GM18526 (cell line): ENCODE data around the gene SLC29A1.

Experiments
- POLR2A ChIP-seq: IDR thresholded peaks from 3 replicates; pipeline ENCODE4 v1.6.1; 2011; ENCODE audit not compliant: insufficient read length; ENCODE audit errors: extremely low read depth

Gene SLC29A1

DNA sequence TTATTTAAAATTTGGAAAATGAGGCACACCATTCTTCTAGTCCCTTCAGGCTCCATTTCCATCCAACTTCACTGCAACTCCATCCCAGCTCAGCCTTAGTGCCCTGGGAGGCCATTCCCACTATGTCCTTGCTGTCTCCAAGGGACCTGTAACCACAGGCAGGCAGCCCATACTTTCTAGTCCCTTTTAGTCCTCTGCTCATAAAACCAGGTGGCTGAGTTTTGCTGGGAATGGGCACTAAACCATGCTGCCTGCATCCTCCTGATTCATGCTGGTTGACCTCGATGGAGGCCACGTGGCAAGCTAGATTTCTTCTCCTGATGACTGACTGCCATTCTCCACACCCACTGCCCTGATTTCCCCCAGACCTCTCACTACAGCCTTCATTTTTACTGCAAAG is 34.1 kb upstream of the SLC29A1 start:
- no peak for TF ChIP-seq POLR2A

- TF ChIP-seq POLR2A = no peak
Observed at GRCh38 chr6:44190715-44191114, 32.7 kb upstream of the SLC29A1 start.

GRCh38 chr6:44192428-44193041 is 30.9 kb upstream of the SLC29A1 start:
- TF ChIP-seq POLR2A = no peak

DNA sequence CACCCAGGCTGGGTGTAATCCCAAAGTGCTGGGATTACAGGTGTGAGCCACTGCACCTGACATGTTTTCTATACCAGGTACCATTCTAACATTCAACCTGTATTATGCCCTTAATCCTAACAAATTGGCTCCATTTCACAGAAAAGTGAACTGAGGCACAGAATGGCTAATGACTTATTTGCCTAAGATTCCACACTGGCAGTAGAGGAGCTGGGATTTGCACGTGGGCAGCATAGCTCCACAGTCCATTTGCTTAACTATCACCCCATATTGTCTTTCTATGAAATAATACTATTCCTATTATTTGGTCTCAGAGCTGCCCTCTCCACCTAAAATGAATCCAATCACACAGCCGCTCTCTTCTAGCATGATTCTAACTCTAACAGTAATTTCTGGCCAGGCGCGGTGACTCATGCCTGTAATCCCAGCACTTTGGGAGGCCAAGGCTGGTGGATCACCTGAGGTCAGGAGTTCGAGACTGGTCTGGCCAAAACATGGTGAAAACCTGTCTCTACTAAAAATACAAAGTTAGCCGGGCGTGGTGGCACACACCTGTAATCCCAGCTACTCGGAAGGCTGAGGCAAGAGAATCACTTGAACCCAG is 30.0 kb upstream of the SLC29A1 start:
- TF ChIP-seq POLR2A = no peak

DNA sequence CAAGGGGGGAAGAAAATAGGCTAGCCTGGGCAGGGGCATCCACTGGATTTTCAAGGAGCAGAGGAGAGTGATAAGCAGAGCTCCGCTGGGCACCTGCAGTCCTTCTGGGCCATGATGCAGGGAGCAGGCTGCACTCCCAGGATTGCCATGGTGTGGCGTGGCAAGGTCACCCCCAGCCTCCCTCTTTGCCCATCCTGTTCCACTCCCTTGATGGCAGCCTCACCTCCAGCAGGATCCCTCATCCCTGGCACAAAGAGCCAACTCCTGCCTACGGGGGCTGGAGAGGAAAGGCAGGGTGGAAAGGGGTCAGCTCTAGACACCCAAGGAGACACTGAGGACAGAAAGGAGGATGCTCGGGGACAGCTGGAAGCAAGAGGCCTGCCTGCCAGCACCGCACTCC is 29.1 kb upstream of the SLC29A1 start:
- TF ChIP-seq POLR2A = no peak

DNA sequence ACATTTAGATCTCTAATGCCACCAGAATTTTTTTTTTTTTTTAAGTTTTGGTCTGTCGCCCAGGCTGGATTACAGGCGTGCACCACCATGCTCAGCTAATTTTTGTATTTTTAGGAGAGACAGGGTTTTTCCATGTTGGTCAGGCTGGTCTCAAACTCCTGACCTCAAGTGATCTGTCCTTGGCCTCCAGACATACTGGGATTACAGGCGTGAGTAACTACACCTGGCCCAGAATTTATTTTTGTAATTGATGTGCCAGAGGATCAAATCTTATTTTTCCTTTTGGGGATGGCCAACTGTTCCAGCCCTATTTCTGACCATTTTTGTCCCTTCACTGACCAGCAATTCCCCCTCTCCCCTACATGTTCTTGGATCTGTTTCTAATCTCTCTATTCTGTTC is 24.7 kb upstream of the SLC29A1 start:
- no peak for TF ChIP-seq POLR2A

GRCh38 chr6:44199883-44200282 is 23.5 kb upstream of the SLC29A1 start:
- TF ChIP-seq POLR2A = no peak

DNA sequence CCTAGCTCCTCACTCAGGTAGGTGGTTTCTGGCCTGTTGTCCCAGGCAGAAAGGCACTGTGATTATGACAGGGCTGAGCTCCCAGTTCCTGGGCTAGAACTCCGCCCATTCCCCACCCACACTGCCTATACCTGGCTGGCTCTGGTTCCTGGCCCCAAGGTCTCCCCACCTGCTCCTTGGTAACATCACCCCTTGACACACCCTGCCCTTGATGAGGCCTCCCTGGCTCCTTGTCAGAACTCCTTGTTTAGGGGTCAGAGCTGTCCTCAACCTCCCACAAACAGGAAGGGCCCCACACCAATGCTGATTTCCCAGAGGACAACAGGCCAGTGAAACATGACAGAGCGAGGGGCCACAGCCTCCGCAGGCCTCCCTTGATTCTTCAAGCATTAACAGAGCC is 22.2 kb upstream of the SLC29A1 start:
- TF ChIP-seq POLR2A = no peak

- TF ChIP-seq POLR2A = no peak
Observed at GRCh38 chr6:44201638-44202303, 21.6 kb upstream of the SLC29A1 start.

DNA sequence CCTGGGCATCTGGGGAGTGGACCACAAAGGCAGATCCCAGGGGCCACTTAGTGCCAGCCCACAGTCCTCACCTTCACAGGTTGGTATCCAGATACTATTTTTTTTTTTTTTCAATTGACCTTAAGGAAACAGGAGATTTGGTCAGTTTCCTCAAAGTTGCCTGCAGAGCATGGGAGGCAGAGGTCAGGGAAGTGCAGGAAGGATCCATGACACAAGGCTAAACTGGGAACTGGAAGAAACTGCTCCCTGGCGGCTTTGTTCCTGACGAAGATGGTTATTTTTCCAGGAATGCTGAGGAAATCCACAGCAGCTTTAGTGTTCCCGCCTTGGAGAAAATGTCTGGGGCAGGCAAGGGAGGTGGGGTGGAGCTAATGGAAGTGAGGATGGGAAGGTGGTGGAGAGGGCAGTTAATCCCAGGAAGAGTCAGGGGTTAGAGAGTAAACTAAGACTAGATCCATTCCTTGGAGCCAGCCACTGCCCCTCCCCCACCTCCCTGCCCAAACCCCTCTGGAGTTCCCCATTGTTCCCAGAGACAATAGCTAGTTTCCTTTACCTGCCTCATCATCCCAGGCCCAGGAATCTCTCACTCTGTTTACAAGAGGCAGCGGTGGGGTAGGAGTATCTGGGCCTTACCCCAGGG is 20.9 kb upstream of the SLC29A1 start:
- TF ChIP-seq POLR2A = no peak

DNA sequence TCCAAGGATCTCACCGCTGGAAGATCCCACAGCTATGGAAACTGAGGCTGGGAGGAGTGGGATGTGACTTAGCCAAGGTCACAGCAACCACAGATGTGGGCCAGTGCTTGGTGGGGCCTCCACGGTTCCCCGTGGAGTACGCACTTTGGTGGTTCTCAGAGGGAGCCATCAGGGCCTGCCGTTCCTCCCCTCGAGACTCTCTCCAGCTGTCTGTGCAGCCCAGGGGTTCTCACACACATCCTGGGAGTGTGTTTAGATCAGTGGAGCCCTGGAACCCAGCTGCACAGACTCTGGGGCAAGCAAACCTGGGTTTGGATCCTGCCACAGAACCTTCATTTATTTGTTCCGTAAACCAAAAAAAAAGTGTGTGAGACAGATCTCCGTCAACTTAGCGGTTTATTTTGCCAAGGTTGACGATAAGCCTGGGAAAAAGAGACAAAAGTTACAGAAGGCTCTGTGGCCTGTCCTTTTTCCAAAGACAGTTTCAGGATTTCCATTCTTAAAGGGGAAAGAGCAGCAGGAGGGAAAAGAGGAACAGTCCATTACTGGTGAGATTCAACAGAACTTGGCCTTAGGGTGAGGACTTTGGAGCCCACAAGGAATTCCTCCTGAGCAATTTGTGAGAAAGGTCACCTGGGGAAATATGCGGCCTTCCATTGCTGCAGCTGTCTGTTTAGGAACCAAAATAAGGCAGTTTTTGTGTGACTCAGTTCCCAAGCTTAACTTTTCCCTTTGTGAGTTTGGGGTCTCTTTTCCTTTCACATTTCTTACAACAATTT is 20.2 kb upstream of the SLC29A1 start:
- no peak for TF ChIP-seq POLR2A

DNA sequence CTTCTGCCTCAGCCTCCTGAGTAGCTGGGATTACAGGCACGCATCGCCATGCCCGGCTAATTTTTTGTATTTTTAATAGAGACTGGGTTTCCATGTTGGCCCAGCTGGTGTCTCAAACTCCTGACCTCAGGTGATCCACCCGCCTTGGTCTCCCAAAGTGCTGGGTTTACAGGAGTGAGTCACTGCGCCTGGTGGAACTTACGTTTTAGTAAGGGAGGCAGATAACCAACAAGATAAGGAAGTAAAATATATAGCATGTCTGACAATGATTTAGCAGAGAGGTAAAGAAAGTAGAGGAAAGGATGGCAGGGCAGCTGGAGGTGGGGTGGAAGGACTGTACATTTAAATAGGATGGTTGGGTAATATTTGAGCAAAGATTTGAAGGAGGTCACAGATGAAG is 19.4 kb upstream of the SLC29A1 start:
- TF ChIP-seq POLR2A = no peak

GRCh38 chr6:44207966-44208365 is 15.4 kb upstream of the SLC29A1 start:
- TF ChIP-seq POLR2A = no peak

DNA sequence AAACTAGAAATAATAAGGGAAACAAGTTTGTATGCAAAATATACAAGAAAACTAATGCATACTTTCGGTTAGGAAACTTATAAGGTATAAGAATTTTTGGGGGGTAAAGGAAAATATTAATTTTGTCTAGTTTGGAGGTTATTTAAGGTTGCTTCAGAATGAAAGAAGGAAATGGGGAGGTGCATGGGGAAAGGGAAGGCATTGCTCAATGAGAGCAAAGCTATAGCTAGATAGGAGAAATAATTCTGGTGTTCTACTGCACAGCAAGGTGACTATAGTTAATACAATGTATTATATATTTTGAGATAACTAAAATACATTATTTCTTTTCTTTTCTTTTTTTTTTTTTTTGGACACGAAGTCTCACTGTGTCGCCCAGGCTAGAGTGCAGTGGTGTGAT is 12.1 kb upstream of the SLC29A1 start:
- no peak for TF ChIP-seq POLR2A

DNA sequence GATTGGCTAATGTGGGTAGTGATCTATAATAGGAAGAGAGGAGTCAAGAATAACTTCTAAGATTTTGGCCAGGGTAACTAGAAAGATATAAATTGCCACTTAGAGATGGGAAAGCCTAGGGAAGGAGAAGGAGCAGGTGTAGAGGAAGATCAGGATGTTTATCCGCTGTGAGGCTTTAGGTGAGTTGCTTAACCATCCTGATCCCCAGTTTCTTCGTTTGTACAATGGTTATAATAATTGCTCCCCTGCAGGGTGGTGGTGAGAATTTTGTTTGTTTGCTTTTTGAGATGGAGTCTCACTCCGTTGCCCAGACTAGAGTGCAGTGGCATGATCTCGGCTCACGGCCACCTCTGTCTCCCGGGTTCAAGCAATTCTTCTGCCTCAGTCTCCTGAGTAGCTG is 9.1 kb upstream of the SLC29A1 start:
- no peak for TF ChIP-seq POLR2A
